ENCODE measurements around the gene RHOA. TPM values are rescaled to one million over a fixed set of nuclear protein-coding genes. Genes with fewer than 3 reads are reported as not detected.

RHOA gene
- total and polyA plus RNA-seq, 2 of the 13 experiments (the other 11 are each of a cell fraction or from before 2014, with no cell fraction given): 131 to 177 TPM

DNA sequence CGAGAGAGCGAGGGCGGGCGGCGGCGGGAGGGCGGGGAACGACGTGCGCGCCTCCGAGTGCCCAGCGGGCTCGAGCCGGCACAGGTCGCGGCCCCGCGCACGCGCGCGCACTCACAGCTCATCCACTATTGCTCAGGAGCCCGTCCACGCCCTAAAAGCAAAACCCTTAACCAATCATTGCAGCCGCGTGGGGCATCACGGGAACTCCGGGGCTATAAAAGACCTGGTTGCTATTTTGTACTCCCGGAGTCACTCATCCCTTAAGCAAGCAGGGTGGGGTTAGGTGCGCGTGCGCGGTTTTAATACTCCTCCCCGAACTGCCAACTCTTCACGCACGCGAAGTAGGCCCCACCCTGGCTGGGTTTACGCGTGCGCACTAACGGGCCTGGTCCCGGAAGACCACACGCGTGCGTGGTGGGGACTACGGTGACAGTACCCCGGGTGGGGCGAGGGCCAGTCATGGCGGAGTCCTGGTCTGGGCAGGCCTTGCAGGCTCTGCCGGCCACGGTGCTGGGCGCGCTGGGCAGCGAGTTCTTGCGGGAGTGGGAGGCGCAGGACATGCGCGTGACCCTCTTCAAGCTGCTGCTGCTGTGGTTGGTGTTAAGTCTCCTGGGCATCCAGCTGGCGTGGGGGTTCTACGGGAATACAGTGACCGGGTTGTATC is at the start of gene RHOA, which contains the start of gene TCTA (continued):
- no peak for TF ChIP-seq AGO2 (optimal IDR thresholded peaks at IDR 0.05; ENCODE audit: low read depth, low read length)
- TF ChIP-seq CCAR2 (optimal IDR thresholded peaks at IDR 0.05; ENCODE audit: low read depth, low read length): no peak
- TF ChIP-seq ZNF24 (IDR thresholded peaks at IDR 0.05): no peak
- no peak for TF ChIP-seq NPAS2 (CRISPR knock-in tag; IDR thresholded peaks at IDR 0.05; ENCODE audit: borderline replicate concordance)
- peak; percentile 75 for TF ChIP-seq ZGPAT (CRISPR knock-in tag; IDR thresholded peaks at IDR 0.05)
- TF ChIP-seq ZBTB10 (CRISPR knock-in tag; IDR thresholded peaks at IDR 0.05; ENCODE audit: borderline replicate concordance): no peak
- TF ChIP-seq THYN1 (CRISPR knock-in tag; IDR thresholded peaks at IDR 0.05; ENCODE audit: borderline replicate concordance, low read depth): 0 out of 2 replicates have a peak, but pooled peaks have one; percentile 67
- 0 out of 2 replicates have a peak, but pooled peaks have one; percentile 31 for TF ChIP-seq HOXD1 (CRISPR knock-in tag; IDR thresholded peaks at IDR 0.05)
- no peak for TF ChIP-seq FOSL1 (CRISPR knock-in tag; IDR thresholded peaks at IDR 0.05; ENCODE audit: borderline replicate concordance)
- TF ChIP-seq TMF1 (CRISPR knock-in tag; IDR thresholded peaks at IDR 0.05; ENCODE audit: low read depth): no peak
- TF ChIP-seq ZNF839 (CRISPR knock-in tag; IDR thresholded peaks at IDR 0.05; ENCODE audit: borderline replicate concordance): peak; percentile 37; the same call in 1 of the 2 replicates
- no peak for TF ChIP-seq RBM39 (IDR thresholded peaks at IDR 0.05; ENCODE audit: low read depth, low read length, poor library complexity, severe bottlenecking)
- TF ChIP-seq CBX2 (IDR thresholded peaks at IDR 0.05; ENCODE audit: low read depth, low read length): no peak
- TF ChIP-seq CBX2 (CRISPR knock-in tag; IDR thresholded peaks at IDR 0.05; ENCODE audit: low read depth): no peak
- TF ChIP-seq ZNF510 (CRISPR knock-in tag; IDR thresholded peaks at IDR 0.05; ENCODE audit: low read depth): 0 out of 2 replicates have a peak, but pooled peaks have one; percentile 61
- no peak for TF ChIP-seq SP1 (IDR thresholded peaks at IDR 0.05)
- TF ChIP-seq SP1 (CRISPR knock-in tag; IDR thresholded peaks at IDR 0.05): peak; percentile 10; the same call in 1 of the 2 replicates
- peak; percentile 75; the same call in 1 of the 2 replicates for TF ChIP-seq THAP9 (CRISPR knock-in tag; IDR thresholded peaks at IDR 0.05; ENCODE audit: borderline replicate concordance)
